HG03469 (cell line): Measurements from ENCODE around the gene SPESP1.

Source experiments
- ATAC-seq: cut with Tn5 transposase; IDR thresholded peaks from one replicate; pipeline ENCODE4 v1.9.1; 2021; ENCODE audit warnings: mild to moderate bottlenecking, moderate library complexity, moderate number of reproducible peaks; ENCODE audit not compliant: unreplicated experiment

Gene SPESP1

DNA sequence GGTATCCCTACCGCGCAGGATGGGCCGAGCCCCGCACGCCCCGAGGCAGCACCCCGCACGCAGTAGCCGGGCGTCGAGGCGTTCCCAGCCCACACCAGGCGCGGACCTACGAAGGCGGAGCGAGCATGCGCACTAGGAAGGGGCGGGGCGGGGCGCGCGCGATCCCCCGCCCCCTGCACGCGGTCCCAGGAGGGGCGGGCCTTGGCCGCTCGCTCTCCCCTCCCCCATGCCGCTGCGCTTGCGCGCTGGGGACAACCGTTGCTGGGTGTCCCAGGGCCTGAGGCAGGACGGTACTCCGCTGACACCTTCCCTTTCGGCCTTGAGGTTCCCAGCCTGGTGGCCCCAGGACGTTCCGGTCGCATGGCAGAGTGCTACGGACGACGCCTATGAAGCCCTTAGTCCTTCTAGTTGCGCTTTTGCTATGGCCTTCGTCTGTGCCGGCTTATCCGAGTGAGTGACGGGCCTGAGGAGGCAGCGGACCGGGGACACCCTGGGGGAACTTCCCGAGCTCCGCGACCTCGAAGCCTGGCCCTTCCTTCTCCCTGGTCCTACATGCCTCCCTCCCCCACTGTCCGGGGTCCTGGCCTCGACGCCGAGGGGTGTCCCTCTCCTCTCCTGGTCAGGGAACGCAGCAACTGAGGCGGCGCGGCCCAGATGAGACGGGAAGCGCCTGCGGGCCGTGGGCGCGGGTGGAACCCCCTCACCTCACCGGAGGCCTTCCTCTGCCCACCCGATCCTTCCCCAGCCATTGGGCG, at the start of gene SPESP1:
TSS of gene SPESP1 (plus strand) at position 258 of the 755 bp plus-strand sequence. CDS start at position 387, 129 bp downstream.
- ATAC-seq: no peak

DNA sequence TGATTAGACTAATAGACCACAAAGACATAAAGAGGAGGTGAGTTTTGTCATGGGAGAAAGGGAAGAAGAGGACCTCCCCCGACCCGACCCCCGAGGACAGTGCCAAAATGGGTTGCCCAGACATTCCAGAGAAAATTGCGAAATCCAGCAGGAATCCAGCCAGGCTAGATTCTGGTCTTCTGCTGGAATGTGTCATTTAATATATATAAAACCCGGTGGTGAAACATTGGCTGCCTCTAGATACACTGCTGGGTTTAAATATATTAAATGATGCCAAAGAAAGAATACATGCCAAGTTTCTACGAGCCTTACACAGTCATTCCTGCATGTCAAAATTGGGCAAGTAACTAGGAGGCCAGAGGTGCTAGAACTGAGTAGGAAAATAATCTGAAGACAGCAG, 45.3 kb upstream of the SPESP1 start:
- no peak for ATAC-seq

GRCh38 chr15:68887120-68887519, 43.2 kb upstream of the SPESP1 start:
- ATAC-seq: no peak

DNA sequence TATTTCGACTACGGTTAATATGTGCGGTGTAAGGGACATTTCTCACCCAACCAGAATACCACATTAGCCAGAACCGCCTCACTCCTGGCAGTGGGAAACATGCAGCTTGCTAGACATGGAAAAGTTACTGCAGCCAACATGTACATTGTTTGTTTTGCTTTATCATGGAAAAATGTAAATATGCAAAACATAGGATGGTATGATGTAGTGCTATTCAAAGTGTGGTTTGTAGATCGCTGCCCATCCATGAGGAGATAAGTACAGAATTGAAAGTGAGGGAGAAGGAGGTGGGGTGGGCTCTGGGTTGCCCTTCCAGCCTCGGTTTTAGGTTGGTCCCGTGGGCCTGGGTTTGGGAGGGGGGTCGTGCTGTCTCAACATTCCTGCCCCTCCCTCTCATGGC, 42.5 kb upstream of the SPESP1 start:
- no peak for ATAC-seq

GRCh38 chr15:68888419-68888818, 41.9 kb upstream of the SPESP1 start:
- no peak for ATAC-seq

GRCh38 chr15:68894208-68894607, 36.1 kb upstream of the SPESP1 start:
- ATAC-seq: no peak

GRCh38 chr15:68896178-68896577, 34.1 kb upstream of the SPESP1 start:
- no peak for ATAC-seq

DNA sequence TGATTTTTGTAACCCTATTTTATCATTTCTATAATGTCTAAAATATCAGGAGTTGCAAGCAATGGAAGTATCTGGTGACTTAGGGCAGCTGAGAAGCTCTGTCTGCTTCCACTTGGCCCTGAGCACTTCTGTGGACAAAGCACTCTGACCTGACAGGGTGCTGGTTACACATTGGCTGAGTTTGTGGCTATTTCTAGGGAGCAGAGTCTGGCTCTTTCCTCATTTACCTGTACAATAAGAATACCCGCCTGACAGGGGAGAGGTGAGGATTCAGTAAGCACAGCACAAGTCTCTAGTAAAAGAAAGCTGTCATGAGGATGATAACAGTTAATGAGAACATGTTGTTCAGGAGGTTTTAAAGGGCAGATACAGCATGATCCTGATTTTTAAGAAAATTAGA, 33.3 kb upstream of the SPESP1 start:
- no peak for ATAC-seq

- no peak for ATAC-seq
Measured at GRCh38 chr15:68900027-68900426, 30.3 kb upstream of the SPESP1 start.

DNA sequence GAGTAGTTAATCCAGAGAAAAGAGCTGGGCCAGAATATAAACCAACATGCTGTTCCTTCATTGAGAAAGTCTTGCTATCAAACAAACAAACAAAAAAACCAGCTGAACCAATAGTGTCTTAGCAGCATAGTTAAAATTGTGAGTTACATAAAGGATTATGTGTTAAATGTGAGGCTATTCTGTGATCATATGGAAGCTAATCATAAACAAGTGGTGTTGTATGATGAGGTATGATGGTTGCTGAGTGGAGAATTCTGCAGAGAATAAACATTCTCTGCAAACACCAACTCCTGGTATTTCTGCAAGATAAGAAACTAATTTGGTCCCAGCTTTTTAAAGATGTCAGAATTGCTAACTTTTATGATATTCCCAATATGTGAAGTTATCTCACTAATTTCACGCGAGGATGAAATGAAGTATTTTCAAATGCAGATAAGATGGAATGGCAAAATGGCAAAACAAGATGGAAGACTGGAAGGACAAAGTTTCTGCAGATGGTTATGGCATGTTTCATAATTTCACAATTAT, 22.9 kb upstream of the SPESP1 start:
- no peak for ATAC-seq

DNA sequence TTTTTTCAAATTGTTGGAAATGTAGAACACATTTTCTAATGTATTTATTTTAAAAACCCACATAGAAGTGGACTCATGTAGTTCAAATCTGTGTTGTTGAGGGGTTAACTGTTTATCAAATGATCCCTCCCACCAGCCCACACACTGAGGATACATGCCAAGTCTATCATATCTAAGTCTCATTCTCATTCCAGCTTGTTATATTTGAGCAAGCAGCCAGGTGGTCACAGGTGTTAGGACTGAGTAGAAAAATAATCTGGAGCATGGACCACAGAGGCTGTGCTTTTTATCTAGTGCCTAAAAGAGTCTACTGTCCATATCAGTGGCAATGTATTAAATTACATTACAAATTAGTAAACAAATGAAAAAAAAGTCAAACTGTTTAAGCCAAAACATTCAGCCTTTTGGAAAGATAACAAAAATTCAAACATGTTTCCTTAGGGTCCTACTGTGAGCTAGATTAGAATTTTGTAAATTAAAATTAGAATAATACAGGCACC, 20.7 kb upstream of the SPESP1 start:
- ATAC-seq: no peak

DNA sequence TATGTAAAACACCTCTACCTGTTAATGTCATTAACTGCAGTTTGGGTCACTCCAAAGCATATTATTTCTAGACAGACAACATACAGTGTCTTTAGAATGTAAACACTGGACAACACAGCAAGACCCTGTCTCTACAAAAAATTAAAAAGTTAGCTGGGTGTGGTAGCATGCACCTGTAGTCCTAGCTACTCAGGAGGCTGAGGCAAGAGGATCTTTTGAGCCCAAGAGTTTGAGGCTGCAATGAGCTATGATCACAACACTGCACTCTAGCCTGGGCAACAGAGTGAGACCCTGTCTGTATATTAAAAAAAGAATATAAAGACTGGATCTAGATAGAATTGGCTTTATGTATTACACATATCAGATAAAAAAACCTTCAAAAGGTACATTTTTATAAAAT, 20.0 kb upstream of the SPESP1 start:
- ATAC-seq: no peak

- no peak for ATAC-seq
Measured at GRCh38 chr15:68910816-68911215, 19.5 kb upstream of the SPESP1 start.

GRCh38 chr15:68921926-68922325, 8.4 kb upstream of the SPESP1 start:
- no peak for ATAC-seq

GRCh38 chr15:68924866-68925560, 5.3 kb upstream of the SPESP1 start:
- ATAC-seq: no peak

DNA sequence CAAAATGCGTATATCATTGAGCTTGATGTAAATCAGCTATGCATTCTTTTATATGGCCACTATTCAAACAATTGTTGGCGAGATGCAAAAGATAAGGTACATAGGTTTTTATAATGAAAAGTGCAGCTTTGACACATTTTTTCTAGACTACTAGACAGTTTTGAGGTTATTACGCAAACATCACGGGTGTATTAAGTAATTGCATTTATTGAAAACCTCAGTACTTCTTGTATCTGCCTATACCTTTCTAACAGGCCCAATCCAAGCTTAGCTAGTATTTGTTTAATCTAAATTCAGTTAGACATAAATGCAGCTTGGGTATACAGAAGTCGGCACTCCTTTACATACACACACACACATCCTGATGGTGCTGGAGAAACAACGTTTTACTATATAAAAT, 2.7 kb downstream of the SPESP1 start:
- ATAC-seq: no peak

- ATAC-seq: no peak
Measured at GRCh38 chr15:68934341-68934740, 4.0 kb downstream of the SPESP1 start.

- ATAC-seq: no peak
Measured at GRCh38 chr15:68935400-68935937, 5.1 kb downstream of the SPESP1 start.

DNA sequence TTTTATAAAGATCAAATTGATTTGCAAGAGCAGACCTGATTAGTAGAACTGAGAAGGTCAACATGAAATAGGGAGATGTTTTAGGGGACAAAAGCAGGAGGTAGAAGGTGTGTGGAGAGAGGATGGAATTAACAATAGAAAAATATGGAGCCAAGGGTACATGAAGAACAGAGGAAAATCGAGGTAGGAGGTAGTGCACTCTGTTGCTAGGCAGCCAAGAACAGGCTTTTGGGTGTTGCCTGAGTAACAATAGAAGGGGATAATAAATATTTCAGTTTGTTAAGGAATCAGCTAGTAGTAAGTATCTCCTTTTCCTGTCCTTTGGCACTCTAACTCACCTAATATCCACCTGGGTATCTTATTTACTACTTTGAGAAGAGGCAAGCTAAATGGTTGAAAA, 9.2 kb downstream of the SPESP1 start:
- no peak for ATAC-seq

DNA sequence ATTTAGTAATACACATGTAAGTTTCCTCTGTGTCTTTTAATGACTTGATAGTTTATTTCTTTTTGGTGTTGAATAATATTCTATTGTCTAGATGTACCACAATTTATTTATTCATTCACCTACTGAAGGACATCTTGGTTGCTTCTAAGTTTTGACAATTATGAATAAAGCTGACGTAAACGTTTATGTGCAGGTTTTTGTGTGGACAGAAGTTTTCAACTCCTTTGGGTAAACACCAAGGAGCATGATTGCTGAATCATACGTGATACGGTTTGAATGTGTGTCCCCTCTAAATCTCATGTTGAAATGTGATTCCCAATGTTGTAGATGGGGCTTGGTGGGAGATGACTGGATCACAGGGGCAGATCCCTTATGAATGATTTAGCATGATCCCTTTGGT, 21.5 kb downstream of the SPESP1 start:
- ATAC-seq: no peak

DNA sequence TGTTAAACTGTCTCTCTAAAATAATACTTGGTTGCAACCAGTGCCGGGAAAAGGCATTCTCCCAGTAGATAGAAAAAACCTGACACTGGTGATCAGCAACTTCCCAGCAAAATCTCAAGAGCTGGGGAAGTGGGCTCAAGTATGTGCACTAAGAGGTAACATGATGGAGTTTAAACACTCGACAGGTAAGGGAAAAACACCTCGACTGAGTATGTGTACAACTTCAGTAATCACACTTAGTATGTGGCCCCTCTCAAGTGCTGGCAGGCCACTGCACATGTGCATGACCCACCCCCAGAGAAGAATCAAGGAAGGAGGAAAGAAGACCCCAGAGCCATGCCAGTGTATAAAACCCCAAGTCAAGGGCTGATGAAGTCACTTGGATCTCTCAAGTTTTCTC, 27.4 kb downstream of the SPESP1 start:
- ATAC-seq: no peak

- no peak for ATAC-seq
Measured at GRCh38 chr15:68958597-68958996, 28.3 kb downstream of the SPESP1 start.
